Keratinocyte (primary cell): ENCODE data around the gene IKBIP. TPM values are rescaled to one million over a fixed set of nuclear protein-coding genes. Genes with fewer than 3 reads are reported as not detected.

Experiments used
- DNase-seq: peaks from one replicate; pipeline ENCODE4 v3.0.0-alpha.2; 2011; ENCODE audit warnings: low read depth, missing footprints, low spot score
- FAIRE-seq: peaks from 2 replicates; lab custom pipeline; 2011; peaks lifted over from hg19 to GRCh38; lab: Jason Lieb, UNC
- H2AFZ ChIP-seq: 2 replicates; pipeline ENCODE4 v1.6.0; 2012; ENCODE audit warnings: low read length, control low read depth, inconsistent platforms; ENCODE audit not compliant: control insufficient read depth
- H3K27ac ChIP-seq: 2 replicates; pipeline ENCODE4 v1.5.1; 2011; ENCODE audit warnings: low read length; ENCODE audit not compliant: control insufficient read depth, insufficient read depth
- H3K27me3 ChIP-seq: 3 replicates; pipeline ENCODE4 v1.6.0; 2011; ENCODE audit warnings: low read length; ENCODE audit not compliant: control insufficient read depth, insufficient read depth; ENCODE audit errors: extremely low read depth
- H3K36me3 ChIP-seq, 2 experiments: 2 replicates in 1 of 2; 3 replicates in 1 of 2; pipeline ENCODE4 v1.5.1; 2011; ENCODE audit warnings: low read length in 2 of 2, mild to moderate bottlenecking in 1 of 2; ENCODE audit not compliant: control insufficient read depth in 2 of 2, insufficient read depth in 2 of 2; ENCODE audit errors: extremely low read depth in 1 of 2
- H3K4me1 ChIP-seq: 3 replicates; pipeline ENCODE4 v1.5.1; 2011; ENCODE audit warnings: low read length; ENCODE audit not compliant: control insufficient read depth, insufficient read depth; ENCODE audit errors: extremely low read depth
- H3K4me2 ChIP-seq: 3 replicates; pipeline ENCODE4 v1.6.0; 2011; ENCODE audit warnings: low read depth, low read length; ENCODE audit not compliant: control insufficient read depth, insufficient read depth; ENCODE audit errors: extremely low read depth
- H3K4me3 ChIP-seq, 3 experiments: fragments of 200-600 bp in 1 of 3; sonication (generic) in 1 of 3; 2 replicates in 2 of 3; 3 replicates in 1 of 3; pipeline ENCODE4 v1.5.1; 2011 to 2016; ENCODE audit warnings: low read length in 3 of 3, mild to moderate bottlenecking in 3 of 3, control low read depth in 2 of 3, inconsistent platforms in 1 of 3, low read depth in 1 of 3, mixed read lengths in 1 of 3, mixed run types in 1 of 3, moderate library complexity in 1 of 3; ENCODE audit not compliant: control insufficient read depth in 2 of 3, insufficient read depth in 2 of 3; ENCODE audit errors: extremely low read depth in 1 of 3
- H3K79me2 ChIP-seq: 2 replicates; pipeline ENCODE4 v1.6.0; 2012; ENCODE audit warnings: low read length; ENCODE audit not compliant: control insufficient read depth, insufficient read depth
- H3K9ac ChIP-seq: 3 replicates; pipeline ENCODE4 v1.6.0; 2011; ENCODE audit warnings: low read length; ENCODE audit not compliant: control insufficient read depth, insufficient read depth; ENCODE audit errors: extremely low read depth
- H3K9me1 ChIP-seq: 3 replicates; pipeline ENCODE4 v1.6.0; 2011; ENCODE audit warnings: low read length; ENCODE audit not compliant: control insufficient read depth, insufficient read depth; ENCODE audit errors: extremely low read depth
- H3K9me3 ChIP-seq: 2 replicates; pipeline ENCODE4 v1.5.1; 2012; ENCODE audit warnings: low read depth, low read length; ENCODE audit not compliant: control insufficient read depth
- H4K20me1 ChIP-seq: 3 replicates; pipeline ENCODE4 v1.6.0; 2011; ENCODE audit warnings: low read length; ENCODE audit not compliant: control insufficient read depth, insufficient read depth; ENCODE audit errors: extremely low read depth
- CTCF ChIP-seq, 3 experiments: IDR thresholded peaks in 1 of 3; conservative IDR thresholded peaks in 1 of 3; optimal IDR thresholded peaks in 1 of 3; 2 replicates in 2 of 3; 3 replicates in 1 of 3; pipeline versions ENCODE3 to v1.5.1; 2011; ENCODE audit warnings: low read length in 3 of 3, mild to moderate bottlenecking in 3 of 3, moderate library complexity in 2 of 3, control low read depth in 1 of 3, inconsistent platforms in 1 of 3; ENCODE audit not compliant: insufficient read depth in 2 of 3; ENCODE audit errors: extremely low read depth in 1 of 3
- EZH2 ChIP-seq: IDR thresholded peaks from one replicate; pipeline ENCODE4 v1.6.1; 2012; ENCODE audit warnings: inconsistent platforms, mild to moderate bottlenecking, low read length, moderate library complexity
- dilution Hi-C: fragments of 300-500 bp; cut with MboI; formaldehyde crosslinking; loops from one replicate; pipeline ENCODE4 v1.7.0; 2020; ENCODE audit warnings: low sequenced_read_pairs; ENCODE audit not compliant: extremely low pct_ligation_motif_present
- polyA plus RNA-seq, 5 experiments: library from polyadenylated mRNA; depleted of rRNA in 3 of 5; stranded (reverse) in 3 of 5; stranded (forward) in 1 of 5; unstranded in 1 of 5; fragments of >200 nt; gene quantifications; 1 replicate in 1 of 5; 2 replicates in 3 of 5; 3 replicates in 1 of 5; pipeline versions ENCODE4 v1.2.1 to v1.2.3, GENCODE V29; 2011 to 2012; ENCODE audit warnings: missing spikeins in 2 of 5, low read depth in 1 of 5, low replicate concordance in 1 of 5

The IKBIP gene
- polyA plus RNA-seq, 1 donor (not counting 4 experiments of a cell fraction or from before 2014, with no cell fraction given), result 33.9 TPM

- Histone ChIP-seq H3K36me3 (peaks cover 4 to 8% of the 10 kb centered on the region in 2 experiments), H3K4me1 (peaks cover 6% of the 10 kb centered on the region), H4K20me1 (no peaks in the 10 kb centered on the region), H3K4me3 (no peak overlapping the region), H2AFZ (no peak overlapping the region), H3K27me3 (no peaks in the 10 kb centered on the region), H3K79me2 (no peaks in the 10 kb centered on the region), H3K9me3 (no peaks in the 10 kb centered on the region), H3K9me1 (no peaks in the 10 kb centered on the region), H3K4me2 (no peak overlapping the region), H3K27ac (no peak overlapping the region), H3K9ac (no peak overlapping the region)
- TF ChIP-seq CTCF (optimal IDR thresholded peaks at IDR 0.05 in 1 of 3, IDR thresholded peaks at IDR 0.05 in 1 of 3, conservative IDR thresholded peaks at IDR 0.05 in 1 of 3; ENCODE audit: extremely low read depth in 1 of 3, insufficient read depth in 2 of 3, low read length in 3 of 3) (no peak), EZH2 (no peak)
- DNase-seq (no peak), FAIRE-seq (no peak)
- dilution Hi-C loops, result no loop called here
These were observed 15.9 kb upstream of the IKBIP start for GRCh38 chr12:98660521-98660920.

- TF ChIP-seq EZH2 (no peak), CTCF (optimal IDR thresholded peaks at IDR 0.05 in 1 of 3, IDR thresholded peaks at IDR 0.05 in 1 of 3, conservative IDR thresholded peaks at IDR 0.05 in 1 of 3; ENCODE audit: extremely low read depth in 1 of 3, insufficient read depth in 2 of 3, low read length in 3 of 3) (no peak)
- dilution Hi-C loops, result no loop called here
- FAIRE-seq (peak; percentile 44), DNase-seq (no peak)
- Histone ChIP-seq H3K36me3 (peaks cover 4 to 8% of the 10 kb centered on the region in 2 experiments), H2AFZ (no peak overlapping the region), H3K4me1 (peaks cover 6% of the 10 kb centered on the region), H3K9me1 (no peaks in the 10 kb centered on the region), H4K20me1 (no peaks in the 10 kb centered on the region), H3K9ac (no peak overlapping the region), H3K27me3 (no peaks in the 10 kb centered on the region), H3K4me2 (no peak overlapping the region), H3K79me2 (no peaks in the 10 kb centered on the region), H3K9me3 (no peaks in the 10 kb centered on the region), H3K27ac (no peak overlapping the region), H3K4me3 (no peak overlapping the region)
These were observed 11.9 kb upstream of the IKBIP start for GRCh38 chr12:98656289-98657101.
